ENCODE data around the gene UBTD2.

UBTD2 gene

DNA sequence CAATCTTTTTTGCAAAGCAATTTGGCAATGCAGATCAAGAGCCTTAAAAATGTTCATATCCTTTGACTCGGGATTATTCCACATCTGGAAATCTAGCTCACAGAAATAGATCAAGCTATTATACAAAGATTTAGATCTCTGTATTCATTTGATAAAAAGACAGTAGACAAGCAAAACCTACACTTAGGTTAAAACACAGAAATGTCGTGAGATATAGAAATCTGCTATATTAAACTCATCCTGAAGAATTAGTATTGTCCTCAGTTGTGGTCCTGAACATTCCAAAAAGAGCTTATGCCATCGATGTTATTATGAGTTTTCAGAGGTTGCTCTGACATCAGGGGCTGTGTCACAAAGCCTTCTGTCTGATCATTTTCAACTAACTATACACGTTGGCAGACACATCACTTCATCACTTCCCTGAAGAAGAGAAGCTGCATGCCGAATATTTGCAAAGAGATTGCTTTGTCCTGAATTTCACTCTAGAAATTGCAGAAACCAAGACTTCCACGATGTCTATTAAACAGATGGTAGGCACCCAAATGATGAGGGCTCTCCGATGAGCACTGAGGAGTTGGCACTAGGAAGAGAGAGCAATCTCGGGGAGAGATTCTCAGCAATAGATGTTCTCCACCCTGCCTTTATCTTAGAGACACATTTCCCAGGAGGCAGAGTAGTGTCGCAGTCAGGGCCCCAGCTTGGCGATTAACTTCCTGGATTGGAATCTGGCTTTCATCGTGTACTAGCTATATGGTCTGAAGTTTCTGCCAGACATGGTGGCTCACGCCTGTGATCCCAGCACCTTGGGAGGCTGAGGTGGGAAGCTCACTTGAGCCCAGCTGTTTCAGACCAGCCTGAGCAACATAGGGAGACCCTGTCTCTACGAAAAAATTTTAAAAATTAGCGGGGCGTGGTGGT lies 1.9 kb upstream of the UBTD2 start:
- TF ChIP-seq, protein P1, sequence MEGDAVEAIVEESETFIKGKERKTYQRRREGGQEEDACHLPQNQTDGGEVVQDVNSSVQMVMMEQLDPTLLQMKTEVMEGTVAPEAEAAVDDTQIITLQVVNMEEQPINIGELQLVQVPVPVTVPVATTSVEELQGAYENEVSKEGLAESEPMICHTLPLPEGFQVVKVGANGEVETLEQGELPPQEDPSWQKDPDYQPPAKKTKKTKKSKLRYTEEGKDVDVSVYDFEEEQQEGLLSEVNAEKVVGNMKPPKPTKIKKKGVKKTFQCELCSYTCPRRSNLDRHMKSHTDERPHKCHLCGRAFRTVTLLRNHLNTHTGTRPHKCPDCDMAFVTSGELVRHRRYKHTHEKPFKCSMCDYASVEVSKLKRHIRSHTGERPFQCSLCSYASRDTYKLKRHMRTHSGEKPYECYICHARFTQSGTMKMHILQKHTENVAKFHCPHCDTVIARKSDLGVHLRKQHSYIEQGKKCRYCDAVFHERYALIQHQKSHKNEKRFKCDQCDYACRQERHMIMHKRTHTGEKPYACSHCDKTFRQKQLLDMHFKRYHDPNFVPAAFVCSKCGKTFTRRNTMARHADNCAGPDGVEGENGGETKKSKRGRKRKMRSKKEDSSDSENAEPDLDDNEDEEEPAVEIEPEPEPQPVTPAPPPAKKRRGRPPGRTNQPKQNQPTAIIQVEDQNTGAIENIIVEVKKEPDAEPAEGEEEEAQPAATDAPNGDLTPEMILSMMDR (IDR thresholded peaks at IDR 0.05; ENCODE audit: extremely low read depth, missing control alignments): no peak
- DNase-seq (ENCODE audit: low spot score): no peak

DNA sequence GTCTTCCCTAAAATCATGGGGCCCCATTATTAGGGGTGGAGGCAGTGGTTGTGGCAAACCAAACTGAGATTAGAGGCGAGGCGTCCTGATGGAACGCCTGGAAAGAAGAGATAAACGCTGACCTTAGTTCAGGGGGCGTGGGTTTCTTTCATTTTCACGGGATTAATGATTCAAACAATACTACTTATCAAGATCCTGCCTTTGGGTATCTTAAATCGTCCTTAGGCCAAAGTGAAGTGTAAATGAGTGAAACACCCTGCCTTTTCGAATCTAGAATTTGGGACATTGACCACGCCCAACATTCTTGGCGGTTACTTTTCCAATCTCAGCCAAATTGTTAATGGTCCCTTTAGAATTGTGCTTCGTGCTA lies 1.0 kb upstream of the UBTD2 start:
- TF ChIP-seq, protein P1 (IDR thresholded peaks at IDR 0.05; ENCODE audit: extremely low read depth, missing control alignments): no peak
- DNase-seq (ENCODE audit: low spot score): no peak

DNA sequence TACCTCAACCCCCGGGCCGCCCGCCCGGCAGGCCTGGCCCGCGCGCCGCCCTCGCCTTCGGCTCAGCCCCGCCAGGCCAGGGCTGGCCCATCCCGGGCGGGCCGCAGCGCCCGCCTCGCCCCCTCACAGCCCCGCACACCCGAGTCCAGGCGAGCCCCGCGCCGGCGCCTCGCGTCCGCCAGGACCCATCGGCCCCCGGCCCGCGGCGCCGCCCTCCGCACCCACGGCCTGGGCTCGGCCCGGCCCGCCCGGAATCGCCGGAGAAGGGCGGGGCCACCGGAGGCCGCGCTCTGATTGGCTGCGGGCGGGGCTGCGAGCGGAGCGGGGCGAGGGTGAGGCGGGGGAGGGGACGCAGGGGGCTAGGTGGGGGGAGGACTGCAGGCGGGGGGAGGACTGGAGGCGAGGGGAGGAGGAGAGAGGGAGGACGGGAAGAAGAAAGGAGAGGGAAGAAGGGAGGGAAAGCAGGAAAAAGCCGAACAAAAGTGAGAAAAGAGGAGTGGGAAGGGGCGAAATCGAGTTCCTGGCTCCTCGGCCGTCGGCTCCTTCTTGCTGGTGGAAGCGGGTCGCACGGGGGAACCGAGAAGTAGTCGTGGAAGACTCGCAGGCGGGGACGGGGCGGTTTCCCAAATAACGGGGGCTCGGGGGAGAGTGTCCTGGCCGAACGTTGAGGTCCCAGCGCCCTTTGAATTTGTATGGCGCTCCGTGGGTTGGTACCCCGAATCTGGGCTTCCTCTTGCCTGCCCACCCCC lies 472 bp upstream of the UBTD2 start:
- TF ChIP-seq, protein P1 (IDR thresholded peaks at IDR 0.05; ENCODE audit: extremely low read depth, missing control alignments): no peak
- DNase-seq (ENCODE audit: low spot score): peak; percentile 97

DNA sequence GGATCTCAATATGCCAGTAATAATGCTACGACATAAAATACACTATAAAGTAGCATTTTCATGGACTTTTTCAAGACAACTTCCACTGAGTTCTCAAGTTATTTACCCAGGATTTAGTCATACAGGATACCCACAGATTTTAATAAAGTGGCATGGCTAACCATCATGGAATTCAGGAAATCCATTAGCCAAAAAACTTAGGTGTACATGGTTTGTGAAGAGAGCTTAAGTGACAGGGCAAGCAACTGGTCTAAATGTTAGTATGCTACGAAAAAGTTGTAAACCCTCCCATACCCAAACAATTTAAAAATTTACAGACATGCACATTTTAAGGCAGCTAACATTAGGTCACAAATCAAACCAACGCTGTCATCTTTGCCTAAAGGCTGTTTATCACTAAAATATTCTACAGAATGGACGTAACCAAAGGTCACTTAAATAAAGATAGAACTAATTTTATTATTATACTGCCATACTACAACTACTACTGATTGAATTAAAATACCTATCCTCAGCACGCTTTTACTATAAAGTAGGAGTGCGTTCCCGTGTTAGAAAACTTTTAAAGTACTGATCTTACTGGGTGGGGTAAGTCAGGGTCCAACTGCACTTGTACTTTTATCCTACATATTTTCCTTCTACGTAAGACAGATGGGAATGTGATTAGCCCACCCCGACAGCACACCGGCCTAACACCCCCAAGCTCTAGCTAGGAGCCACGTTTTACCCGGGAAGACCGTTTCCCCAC lies 1.1 kb downstream of the UBTD2 start:
- DNase-seq (ENCODE audit: low spot score): no peak
- TF ChIP-seq, protein P1 (IDR thresholded peaks at IDR 0.05; ENCODE audit: extremely low read depth, missing control alignments): no peak

DNA sequence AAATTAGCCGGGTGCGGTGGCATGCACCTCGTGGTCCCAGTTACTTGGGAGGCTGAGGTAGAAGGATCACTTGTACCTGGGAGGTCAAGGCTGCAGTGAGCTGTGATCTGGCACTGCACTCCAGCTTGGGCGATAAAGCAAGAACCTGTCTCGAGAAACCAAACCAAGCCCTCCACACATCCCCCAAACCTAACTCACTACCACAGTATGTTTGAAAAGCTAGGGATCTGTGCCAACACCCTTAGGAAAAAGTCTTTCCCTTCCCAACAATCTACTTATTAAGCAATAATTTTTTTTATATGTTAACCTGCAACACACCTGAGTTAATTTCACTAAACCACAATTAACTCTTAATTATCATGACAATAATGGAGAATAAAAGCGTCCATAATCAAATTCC lies 2.2 kb downstream of the UBTD2 start:
- no peak for DNase-seq (ENCODE audit: low spot score)
- TF ChIP-seq, protein P1 (IDR thresholded peaks at IDR 0.05; ENCODE audit: extremely low read depth, missing control alignments): no peak

DNA sequence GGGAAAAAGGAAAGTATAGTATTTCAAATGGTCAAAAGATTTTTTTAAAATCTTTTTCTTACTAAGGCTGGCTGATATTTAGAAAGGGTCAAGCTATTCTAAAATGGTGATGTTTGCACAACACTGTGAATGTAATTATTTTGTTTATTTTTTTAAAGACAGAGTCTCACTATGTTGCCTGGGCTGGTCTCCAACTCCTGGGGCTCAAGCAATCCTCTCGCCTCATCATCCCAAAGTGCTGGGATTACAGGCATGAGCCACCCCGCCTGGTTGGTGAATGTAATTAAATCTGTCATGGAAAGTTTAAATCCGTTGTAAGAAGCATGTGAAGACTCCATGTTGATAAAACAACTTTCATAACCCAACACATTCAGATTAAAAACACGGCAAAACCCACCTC lies 2.6 kb downstream of the UBTD2 start:
- TF ChIP-seq, protein P1 (IDR thresholded peaks at IDR 0.05; ENCODE audit: extremely low read depth, missing control alignments): no peak
- DNase-seq (ENCODE audit: low spot score): no peak
